HFF-Myc (cell line): Measurements from ENCODE around the gene RAD51D.

Source experiments
- DNase-seq: peaks from one replicate; pipeline ENCODE4 v3.0.0-alpha.2; 2011; ENCODE audit warnings: low read depth; ENCODE audit errors: extremely low read depth
- H3K4me3 ChIP-seq: replicated peaks from 2 replicates; pipeline ENCODE4 v1.5.1; 2011; ENCODE audit warnings: low read depth, mild to moderate bottlenecking, control low read depth, low read length
- TF ChIP-seq, protein P1 (sequence below): IDR thresholded peaks from 2 replicates; pipeline ENCODE4 v1.5.1; 2012; ENCODE audit warnings: mild to moderate bottlenecking, low read depth, low read length, control low read depth; ENCODE audit errors: missing control alignments

Gene RAD51D

DNA sequence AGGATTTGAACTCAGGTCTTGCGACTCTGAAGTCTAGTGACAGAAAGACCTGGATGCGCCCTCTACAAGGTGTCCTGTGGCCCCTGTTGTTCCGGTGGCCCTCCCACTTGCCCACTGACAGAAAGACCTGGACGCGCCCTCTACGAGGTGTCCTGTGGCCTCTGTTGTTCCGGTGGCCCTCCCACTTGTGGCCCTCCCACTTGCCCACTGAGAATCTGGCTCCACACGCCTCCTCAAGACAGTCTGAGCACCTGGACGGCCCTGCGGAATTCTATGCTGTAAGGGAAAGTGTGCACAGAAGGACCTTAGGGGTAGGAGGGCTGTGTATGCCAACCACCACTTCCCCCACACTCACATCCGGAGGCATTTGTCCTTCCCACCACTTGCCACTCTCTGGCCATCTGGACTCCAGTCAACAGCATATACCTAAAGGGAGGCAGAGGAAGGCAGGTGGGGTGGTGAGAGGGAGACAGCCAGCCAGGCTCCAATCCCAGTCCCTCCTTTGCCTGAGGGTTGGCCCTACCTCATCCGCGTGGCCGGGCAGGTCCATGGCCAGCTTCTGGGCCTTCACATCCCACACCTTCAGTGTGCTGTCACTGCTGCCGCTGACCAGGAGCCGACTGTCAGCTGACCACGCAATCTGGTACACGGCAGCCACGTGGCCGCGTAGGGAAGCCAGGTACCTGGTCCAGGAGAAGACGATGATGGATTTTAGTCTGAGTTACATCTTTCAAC lies 13.3 kb upstream of the RAD51D start:
- no peak for DNase-seq
- no peak overlapping the region for H3K4me3 ChIP-seq
- TF ChIP-seq, protein P1, sequence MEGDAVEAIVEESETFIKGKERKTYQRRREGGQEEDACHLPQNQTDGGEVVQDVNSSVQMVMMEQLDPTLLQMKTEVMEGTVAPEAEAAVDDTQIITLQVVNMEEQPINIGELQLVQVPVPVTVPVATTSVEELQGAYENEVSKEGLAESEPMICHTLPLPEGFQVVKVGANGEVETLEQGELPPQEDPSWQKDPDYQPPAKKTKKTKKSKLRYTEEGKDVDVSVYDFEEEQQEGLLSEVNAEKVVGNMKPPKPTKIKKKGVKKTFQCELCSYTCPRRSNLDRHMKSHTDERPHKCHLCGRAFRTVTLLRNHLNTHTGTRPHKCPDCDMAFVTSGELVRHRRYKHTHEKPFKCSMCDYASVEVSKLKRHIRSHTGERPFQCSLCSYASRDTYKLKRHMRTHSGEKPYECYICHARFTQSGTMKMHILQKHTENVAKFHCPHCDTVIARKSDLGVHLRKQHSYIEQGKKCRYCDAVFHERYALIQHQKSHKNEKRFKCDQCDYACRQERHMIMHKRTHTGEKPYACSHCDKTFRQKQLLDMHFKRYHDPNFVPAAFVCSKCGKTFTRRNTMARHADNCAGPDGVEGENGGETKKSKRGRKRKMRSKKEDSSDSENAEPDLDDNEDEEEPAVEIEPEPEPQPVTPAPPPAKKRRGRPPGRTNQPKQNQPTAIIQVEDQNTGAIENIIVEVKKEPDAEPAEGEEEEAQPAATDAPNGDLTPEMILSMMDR = no peak

DNA sequence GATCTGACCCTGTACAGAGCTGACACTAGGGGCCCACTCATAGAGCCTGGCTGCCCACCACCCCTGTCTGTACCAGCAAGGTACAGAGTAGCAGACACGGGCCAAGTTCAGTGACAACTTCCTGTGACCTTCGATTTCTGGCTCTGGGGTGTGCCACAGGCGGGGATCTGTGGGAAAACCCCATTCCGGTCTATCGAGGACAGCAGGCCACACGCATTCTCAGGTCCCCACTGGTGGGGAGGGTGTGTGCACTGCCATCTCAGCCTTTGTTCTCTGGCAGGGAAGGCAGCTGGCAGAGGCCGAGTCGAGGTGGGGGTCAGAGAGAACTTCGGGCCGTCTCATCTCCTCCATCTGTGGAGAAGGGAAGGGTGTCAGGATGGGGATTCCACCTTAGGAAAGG lies 12.4 kb upstream of the RAD51D start:
- TF ChIP-seq, protein P1 = no peak
- DNase-seq = no peak
- no peak overlapping the region for H3K4me3 ChIP-seq

DNA sequence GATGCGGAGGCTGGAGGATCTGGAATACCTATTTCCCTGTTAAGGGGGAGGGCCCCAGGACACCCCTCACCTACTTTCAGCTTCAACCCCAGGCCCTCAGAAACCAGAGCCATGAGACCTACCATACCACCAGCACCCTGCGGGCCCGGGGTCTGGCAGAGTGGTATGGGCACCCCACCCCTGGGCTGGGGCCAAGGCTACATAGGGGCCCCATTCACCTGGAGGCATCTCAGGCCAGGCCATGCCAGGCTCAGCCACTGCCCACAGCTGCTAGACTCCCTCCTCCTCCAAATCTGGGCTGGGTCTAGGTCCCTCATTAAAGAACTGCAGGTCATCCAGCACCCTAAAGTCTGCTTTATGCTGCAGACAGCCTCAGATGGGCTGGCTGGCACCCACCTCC lies 10.7 kb upstream of the RAD51D start:
- H3K4me3 ChIP-seq = no peak overlapping the region
- DNase-seq = no peak
- TF ChIP-seq, protein P1 = no peak

DNA sequence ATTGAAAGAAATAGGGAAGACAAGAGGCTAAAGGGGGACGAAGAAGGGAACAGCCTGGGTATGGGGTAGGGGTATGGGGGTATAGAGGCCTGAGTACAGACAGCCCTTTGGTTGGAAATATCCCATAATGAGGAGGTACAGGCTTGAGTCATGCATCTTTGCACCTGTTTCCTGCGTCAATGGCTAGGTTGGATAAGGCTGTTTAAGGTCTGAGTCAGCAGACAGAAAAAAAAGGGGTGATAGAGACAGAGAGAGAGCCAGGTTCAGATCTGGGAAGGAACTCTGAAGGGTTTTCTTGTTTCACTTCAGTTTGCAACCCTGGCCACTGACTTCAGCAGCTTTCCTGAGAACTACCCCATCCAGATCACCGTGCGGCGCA lies 10.3 kb upstream of the RAD51D start:
- no peak for DNase-seq
- TF ChIP-seq, protein P1 = no peak
- no peak overlapping the region for H3K4me3 ChIP-seq

DNA sequence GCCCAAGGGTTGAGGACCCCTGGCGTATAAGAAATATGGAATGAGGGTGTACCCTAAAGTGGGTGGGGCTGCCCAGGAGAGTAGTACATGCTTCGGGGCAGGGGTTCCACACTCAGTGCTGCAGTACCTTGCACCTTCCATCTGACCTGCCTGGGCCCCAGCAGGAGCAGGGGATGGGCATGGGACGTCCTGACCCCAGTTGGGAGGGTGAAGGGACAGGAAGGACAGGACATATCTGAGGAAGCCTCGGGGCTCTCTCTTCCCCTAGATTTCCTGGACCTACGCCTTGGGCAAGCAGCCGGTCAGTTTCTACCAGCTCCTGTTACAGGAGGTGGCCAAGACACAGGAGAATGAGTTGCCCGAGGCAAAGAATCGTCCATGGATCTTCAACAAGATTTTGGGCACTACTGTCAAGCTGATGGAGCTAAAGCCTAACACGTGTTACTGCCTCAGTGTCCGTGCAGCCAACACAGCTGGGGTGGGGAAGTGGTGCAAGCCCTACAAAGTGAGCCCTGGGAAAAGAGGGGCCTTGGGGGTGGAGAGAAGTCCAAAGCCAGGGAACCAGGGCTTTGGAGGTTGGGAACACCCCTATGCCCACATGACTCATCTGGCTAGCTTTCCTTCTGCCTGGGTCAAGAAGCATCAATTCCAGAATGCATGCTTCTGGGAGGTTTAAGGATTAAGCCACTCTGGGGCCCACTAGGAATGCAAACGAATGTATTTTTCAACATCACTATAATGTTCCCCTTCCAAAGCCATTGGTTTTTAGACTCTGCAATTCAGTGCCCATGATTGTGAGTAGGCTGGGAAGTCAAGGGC lies 9.7 kb upstream of the RAD51D start:
- no peak overlapping the region for H3K4me3 ChIP-seq
- TF ChIP-seq, protein P1 = no peak
- no peak for DNase-seq

DNA sequence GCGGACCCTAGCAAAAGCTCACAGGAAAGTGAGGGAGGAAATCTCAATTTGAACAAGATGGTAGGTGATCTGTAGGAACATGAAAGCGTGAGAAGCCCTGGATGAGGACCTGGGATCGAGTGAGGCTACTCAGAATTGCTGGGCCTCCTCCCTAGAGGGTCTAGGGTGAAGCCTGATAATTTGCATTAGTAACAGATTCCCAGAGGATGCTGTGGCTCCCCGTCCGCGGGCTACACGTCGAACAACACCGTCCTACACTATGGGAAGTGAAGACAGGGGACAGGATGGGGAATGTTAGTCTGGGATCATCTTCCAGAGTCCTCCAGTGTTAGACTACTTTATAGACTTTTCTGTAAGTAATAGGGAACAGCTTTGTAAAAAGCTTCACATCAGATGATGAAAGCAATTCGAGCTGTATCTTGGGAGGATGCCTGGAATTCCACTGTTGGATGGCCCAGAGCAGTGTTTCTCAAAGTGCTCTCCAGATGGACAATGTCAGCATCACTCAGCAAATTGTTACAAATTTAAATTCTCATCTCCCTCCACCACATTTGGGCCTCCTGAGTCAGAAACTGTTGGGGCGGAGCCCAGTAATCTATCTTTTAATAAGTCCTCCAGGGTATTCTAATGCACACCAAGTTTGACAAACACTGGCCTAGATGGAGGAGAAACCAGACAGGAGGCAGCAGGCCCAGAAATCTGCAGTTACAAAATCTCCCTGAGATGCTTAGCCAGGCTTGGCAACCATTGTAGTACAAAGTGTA lies 8.3 kb upstream of the RAD51D start:
- TF ChIP-seq, protein P1 = no peak
- peak; percentile 45 for DNase-seq

More for the DNA sequence above, 8.3 kb upstream of the RAD51D start:
- no peak overlapping the region for H3K4me3 ChIP-seq
